HG02852 (cell line): ENCODE results near the gene FAM13A.
"Not testable (repeated sequence)": the region's sequence is repeated elsewhere in the genome, so short reads cannot be mapped to it uniquely, and the experiment has no call there.

Experiments used
- ATAC-seq: cut with Tn5 transposase; IDR thresholded peaks from one replicate; pipeline ENCODE4 v1.9.1; 2021; ENCODE audit warnings: mild to moderate bottlenecking, moderate library complexity; ENCODE audit not compliant: unreplicated experiment

The FAM13A gene

GRCh38 chr4:89000844-89001360 lies 56.1 kb downstream of the FAM13A start:
- ATAC-seq, result no peak

GRCh38 chr4:89000382-89000781 lies 56.6 kb downstream of the FAM13A start:
- no peak for ATAC-seq

DNA sequence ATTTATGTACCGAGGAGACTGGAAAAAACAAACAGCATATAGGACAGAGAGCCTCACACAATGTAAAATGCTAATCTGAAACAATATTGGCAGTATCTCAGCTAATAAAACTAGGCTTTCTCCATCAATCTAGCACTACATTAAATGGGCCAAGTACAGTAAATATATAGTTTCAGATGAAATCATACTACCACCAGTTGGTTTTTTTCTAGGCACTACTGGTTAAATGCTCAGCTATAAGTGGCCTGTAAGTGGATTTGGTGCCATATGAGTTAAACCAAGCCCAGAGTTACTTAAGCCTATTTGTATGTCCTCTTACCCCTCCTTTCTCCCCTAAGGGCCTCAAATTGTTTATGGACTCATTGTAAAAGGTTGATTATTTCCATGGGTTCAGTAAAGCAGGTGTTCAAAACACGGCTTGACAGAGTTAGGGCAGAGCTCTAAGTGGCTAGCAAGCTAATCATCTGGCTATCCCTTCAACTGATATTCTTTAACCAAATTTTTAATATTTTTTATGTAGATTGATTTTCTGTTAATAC lies 57.5 kb downstream of the FAM13A start:
- ATAC-seq, result no peak

DNA sequence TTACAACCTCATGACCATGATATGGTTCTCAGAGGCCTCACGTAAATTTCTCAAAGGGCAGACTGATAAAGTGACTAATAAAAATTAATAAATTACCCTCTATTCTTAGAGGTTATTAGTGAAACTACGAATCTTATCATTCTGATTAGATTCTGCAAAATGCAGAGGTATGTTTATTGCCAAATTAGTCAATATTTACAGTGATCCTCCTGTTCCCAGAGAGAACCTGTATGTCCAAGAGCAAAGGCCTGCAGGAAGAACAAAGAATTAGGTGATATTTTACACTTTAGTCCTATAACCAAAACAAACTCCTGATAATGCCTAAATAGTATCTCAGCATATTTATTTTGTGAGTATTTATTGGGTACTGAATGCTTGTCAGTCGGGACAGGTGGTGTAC lies 58.1 kb downstream of the FAM13A start:
- ATAC-seq, result no peak

DNA sequence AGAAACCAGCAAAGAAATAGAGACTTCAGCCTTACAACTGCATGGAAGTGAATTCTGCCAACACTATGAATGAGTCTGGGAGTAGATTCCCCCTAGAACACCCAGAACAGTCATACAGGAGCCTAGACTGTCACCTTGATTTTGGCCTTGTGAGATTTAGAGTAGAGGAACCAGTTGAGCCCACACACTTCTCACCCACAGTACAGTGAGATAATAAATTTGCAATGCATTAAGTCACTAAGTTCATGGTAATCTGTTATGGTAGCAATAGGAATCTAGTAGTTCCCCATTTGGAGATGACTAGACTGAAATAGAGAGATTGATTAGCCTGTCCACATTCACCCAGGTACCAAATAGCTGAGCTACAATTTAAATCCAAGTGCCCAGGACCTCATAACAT lies 59.0 kb downstream of the FAM13A start:
- no peak for ATAC-seq

DNA sequence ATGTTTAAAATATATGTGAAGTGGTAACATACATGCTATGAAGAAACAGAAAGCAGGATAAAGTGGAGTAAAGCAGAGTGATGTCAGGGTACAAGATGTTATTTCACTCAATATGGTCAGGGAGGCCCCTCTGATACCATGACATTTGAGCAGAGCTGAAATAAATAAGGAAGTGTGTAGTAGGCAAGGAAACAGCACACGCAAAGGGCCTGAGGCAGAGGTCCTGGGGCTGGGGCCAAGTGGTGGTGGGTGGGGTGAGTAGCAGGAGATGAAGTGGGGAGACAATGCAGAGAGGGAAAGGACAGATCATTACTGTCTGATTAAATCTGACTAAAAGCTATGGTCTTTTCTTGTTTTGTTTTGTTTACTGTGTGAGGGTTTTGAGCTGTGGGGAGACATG lies 61.1 kb downstream of the FAM13A start:
- no peak for ATAC-seq

DNA sequence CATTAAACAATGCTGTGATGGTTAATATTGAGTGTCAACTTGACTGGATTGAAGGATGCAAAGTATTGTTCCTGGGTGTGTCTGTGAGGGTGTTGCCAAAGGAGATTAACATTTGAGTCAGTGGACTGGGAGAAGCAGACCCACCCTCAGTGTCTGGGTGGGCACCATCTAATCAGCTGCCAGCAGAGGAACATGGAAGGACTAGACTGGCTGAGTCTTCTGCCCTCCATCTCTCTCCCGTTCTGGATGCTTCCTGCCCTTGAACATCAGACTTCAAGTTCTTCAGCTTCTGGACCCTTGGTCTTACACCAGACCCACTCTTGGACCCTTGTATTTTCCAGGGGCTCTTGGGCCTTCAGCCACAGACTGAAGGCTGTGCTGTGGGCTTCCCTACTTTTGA lies 61.7 kb downstream of the FAM13A start:
- ATAC-seq, result not testable (repeated sequence)

DNA sequence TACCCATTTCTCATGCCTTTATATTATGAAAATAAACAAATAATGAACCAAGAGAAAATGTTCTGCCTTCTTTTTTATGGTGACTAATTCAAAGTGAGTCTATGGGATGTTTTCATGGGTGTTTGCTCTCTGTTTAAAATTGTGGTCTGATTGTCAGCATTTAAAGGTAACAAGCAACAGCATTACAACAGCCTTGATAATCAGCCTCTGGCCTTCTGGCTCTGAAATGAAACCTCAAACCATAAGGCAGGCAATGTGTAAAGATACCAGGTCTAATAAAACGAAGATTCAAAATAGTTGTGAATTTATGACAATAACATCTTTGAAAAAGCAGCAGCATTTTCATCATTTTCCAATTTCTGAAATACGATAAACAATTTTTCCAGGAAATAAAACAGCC lies 63.7 kb downstream of the FAM13A start:
- no peak for ATAC-seq

- ATAC-seq, result no peak
These were observed 65.2 kb downstream of the FAM13A start for GRCh38 chr4:88991746-88992145.

- ATAC-seq, result no peak
These were observed 67.0 kb downstream of the FAM13A start for GRCh38 chr4:88989990-88990389.

DNA sequence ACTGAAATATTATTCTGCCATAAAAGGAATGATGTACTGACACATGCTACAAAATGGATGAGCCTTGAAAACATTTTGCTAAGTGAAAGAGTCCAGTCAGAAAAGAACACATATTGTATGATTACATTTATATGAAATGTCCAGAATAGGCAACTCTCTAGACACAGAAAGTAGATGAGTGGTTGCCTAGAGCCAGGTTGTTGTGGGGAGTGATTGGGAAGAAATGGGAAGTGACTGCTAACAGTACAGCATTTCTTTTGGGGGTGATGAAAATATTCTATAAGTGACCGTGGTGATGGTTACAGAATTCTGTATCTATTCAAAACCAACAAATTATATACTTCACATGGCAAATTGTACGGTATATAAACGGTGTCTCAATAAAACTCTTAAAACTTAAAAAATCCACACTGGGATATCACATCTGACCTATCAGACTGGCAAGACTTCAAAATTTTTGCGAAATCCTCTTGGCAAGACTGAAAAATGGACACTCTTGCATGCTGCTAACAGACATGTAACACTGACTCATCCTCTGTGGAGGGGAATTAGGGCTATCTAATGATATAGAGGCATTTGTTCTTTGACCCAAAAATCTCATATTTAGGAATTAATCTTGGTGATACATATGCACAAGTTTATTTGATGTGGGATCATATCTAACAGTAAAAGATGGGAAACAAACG lies 71.8 kb downstream of the FAM13A start:
- no peak for ATAC-seq

DNA sequence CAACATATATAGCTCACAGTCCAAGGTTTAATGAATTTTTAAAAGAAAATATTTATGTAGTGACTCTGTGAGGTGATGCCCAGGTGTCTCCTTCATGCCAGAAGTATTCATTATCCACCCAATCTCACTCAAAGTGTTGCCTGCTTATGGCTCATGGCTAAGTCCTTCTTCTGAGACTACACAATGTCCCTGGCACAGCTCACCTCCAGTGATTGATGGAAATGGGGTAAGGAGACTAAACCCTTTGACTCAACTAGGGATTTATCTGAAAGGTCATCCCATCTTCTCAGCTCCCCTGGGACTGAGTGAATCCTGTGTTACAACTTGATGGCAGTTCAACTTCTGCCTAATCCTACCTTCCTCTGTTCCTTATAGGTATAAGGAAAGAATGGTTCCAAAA lies 74.2 kb downstream of the FAM13A start:
- ATAC-seq, result no peak

GRCh38 chr4:88981993-88982392 lies 75.0 kb downstream of the FAM13A start:
- ATAC-seq, result no peak

DNA sequence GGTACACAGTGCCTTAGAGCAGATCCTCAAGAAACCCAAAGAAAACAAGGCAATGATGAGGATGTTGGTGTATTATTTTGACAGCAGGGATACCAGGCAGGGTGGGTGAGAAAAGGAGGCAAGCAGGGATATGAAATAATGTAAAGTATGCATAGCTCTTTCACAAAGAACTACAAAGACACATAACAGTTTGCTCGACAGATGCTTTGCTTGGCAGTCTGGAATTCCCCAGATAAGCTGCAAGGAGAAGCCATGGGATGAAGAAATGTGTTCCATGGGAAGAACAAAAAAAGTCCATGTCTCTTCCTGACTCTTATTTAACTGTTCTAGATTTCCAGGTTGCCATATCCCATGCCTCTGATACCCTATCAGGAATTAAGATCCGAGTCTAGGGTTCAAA lies 75.4 kb downstream of the FAM13A start:
- ATAC-seq, result no peak

- no peak for ATAC-seq
These were observed 77.7 kb downstream of the FAM13A start for GRCh38 chr4:88979276-88979675.

- no peak for ATAC-seq
These were observed 80.3 kb downstream of the FAM13A start for GRCh38 chr4:88976775-88977035.

- no peak for ATAC-seq
These were observed 80.8 kb downstream of the FAM13A start for GRCh38 chr4:88975958-88976774.

GRCh38 chr4:88971536-88971935 lies 85.4 kb downstream of the FAM13A start:
- ATAC-seq, result no peak

DNA sequence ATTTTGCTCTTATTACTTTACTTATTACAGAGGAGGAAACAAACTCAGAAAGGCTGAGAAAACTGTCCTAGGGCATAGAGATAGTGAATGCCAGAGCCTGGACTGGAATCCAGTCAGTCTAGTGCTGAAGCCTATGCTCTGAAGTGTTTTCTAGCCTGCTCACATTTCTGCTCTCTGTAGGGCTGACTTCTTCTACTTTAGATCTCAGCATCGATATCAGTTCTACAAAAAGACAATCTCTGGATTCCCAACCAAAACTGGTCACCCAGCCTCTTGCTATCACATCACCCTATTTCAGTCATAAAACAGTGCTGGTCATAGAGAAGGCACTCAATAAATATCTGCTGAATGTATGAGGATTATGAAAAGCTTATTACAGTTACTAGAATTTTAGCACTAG lies 87.2 kb downstream of the FAM13A start:
- no peak for ATAC-seq

- no peak for ATAC-seq
These were observed 87.7 kb downstream of the FAM13A start for GRCh38 chr4:88969271-88969670.

DNA sequence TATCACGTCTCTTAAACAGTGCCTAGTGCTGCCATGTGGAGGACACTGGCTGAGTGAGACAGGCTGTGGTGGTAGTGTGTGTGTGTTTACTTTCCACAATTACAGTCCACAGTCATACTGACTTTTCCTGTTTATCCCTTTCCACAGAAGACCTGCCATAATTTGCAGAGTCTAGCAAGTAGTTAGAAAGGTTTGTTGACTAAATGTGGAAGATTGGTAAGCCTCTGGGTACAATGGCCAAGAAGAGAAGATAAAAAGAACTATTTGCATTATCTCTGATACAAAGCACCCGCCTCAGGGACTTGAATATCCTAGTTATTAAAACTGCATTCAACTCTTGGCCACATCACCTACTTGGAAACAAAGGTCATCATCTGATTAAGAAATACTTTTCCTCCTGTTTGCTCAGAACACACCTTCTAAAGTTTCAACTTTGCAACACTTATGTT lies 89.1 kb downstream of the FAM13A start:
- ATAC-seq, result no peak

- ATAC-seq, result no peak
These were observed 91.9 kb downstream of the FAM13A start for GRCh38 chr4:88965053-88965452.
